T follicular helper cell (primary cell): ENCODE measurements around the gene PRKN.

Source experiments
- DNase-seq: peaks from one replicate; pipeline ENCODE4 v3.0.0-alpha.2; 2020; ENCODE audit warnings: low read depth

The PRKN gene

GRCh38 chr6:162181741-162182401 is 545.7 kb downstream of the PRKN start:
- DNase-seq: no peak

- DNase-seq: no peak
These were observed 546.5 kb downstream of the PRKN start for GRCh38 chr6:162181111-162181510.

- DNase-seq: no peak
These were observed 548.2 kb downstream of the PRKN start for GRCh38 chr6:162179196-162179951.

GRCh38 chr6:162178666-162179065 is 548.9 kb downstream of the PRKN start:
- DNase-seq: no peak

GRCh38 chr6:162178266-162178665 is 549.3 kb downstream of the PRKN start:
- no peak for DNase-seq

- no peak for DNase-seq
These were observed 549.8 kb downstream of the PRKN start for GRCh38 chr6:162177746-162178145.

GRCh38 chr6:162173466-162173865 is 554.1 kb downstream of the PRKN start:
- DNase-seq: no peak

- no peak for DNase-seq
These were observed 562.1 kb downstream of the PRKN start for GRCh38 chr6:162165479-162165878.

GRCh38 chr6:162157167-162157870 is 570.2 kb downstream of the PRKN start:
- DNase-seq: no peak

- no peak for DNase-seq
These were observed 571.4 kb downstream of the PRKN start for GRCh38 chr6:162156146-162156545.

GRCh38 chr6:162154930-162155329 is 572.6 kb downstream of the PRKN start:
- no peak for DNase-seq

GRCh38 chr6:162154001-162154400 is 573.6 kb downstream of the PRKN start:
- DNase-seq: no peak

- DNase-seq: no peak
These were observed 574.4 kb downstream of the PRKN start for GRCh38 chr6:162153120-162153519.

GRCh38 chr6:162151021-162151665 is 576.4 kb downstream of the PRKN start:
- no peak for DNase-seq

GRCh38 chr6:162150295-162150694 is 577.3 kb downstream of the PRKN start:
- DNase-seq: no peak

GRCh38 chr6:162149786-162150185 is 577.8 kb downstream of the PRKN start:
- no peak for DNase-seq

- DNase-seq: no peak
These were observed 579.8 kb downstream of the PRKN start for GRCh38 chr6:162147805-162148204.

- DNase-seq: no peak
These were observed 580.3 kb downstream of the PRKN start for GRCh38 chr6:162147281-162147680.

- no peak for DNase-seq
These were observed 587.2 kb downstream of the PRKN start for GRCh38 chr6:162140251-162140852.

GRCh38 chr6:162125659-162126058 is 601.9 kb downstream of the PRKN start:
- no peak for DNase-seq

GRCh38 chr6:162124710-162125435 is 602.7 kb downstream of the PRKN start:
- no peak for DNase-seq
